SK-N-SH treated with all-trans-retinoic acid at 6 μM for 48 hours (cell line): Measurements from ENCODE around the gene MFAP4.

Source experiments
- ATAC-seq: fragments of 200-7000 bp; cut with Tn5 transposase; 3 replicates; pipeline ENCODE4 v1.9.1; 2020; ENCODE audit warnings: mild to moderate bottlenecking, moderate library complexity
- ARNTL ChIP-seq: fragments of 450-650 bp; formaldehyde crosslinking; IDR thresholded peaks from 2 replicates; pipeline ENCODE4 v1.5.0; 2020; ENCODE audit warnings: low read depth, mild to moderate bottlenecking, moderate library complexity, borderline replicate concordance
- BACH2 ChIP-seq: fragments of 250-450 bp; sonication (Bioruptor Pico); IDR thresholded peaks from 2 replicates; pipeline ENCODE4 v1.9.0; 2021; ENCODE audit warnings: mild to moderate bottlenecking, borderline replicate concordance
- CREB5 ChIP-seq: fragments of 250-450 bp; sonication (Bioruptor Pico); IDR thresholded peaks from 2 replicates; pipeline ENCODE4 v1.5.1; 2020; ENCODE audit warnings: low read depth, mild to moderate bottlenecking, moderate library complexity
- ESRRG ChIP-seq: fragments of 250-450 bp; sonication (Bioruptor Pico); IDR thresholded peaks from 2 replicates; pipeline ENCODE4 v1.6.1; 2021; ENCODE audit warnings: mild to moderate bottlenecking
- GLIS3 ChIP-seq: fragments of 250-450 bp; sonication (Bioruptor Pico); IDR thresholded peaks from 2 replicates; pipeline ENCODE4 v1.5.0; 2020; ENCODE audit warnings: mild to moderate bottlenecking, moderate library complexity
- ISL1 ChIP-seq: fragments of 250-450 bp; sonication (Bioruptor Pico); IDR thresholded peaks from 2 replicates; pipeline ENCODE4 v2.1.2; 2022; ENCODE audit warnings: mild to moderate bottlenecking, moderate library complexity
- PATZ1 ChIP-seq: fragments of 250-450 bp; sonication (Bioruptor Pico); IDR thresholded peaks from 2 replicates; pipeline ENCODE4 v1.8.0; 2020; ENCODE audit warnings: mild to moderate bottlenecking, moderate library complexity, borderline replicate concordance
- POU6F1 ChIP-seq: fragments of 250-450 bp; sonication (Bioruptor Pico); IDR thresholded peaks from 2 replicates; pipeline ENCODE4 v1.8.0; 2021; ENCODE audit warnings: low read depth, mild to moderate bottlenecking, moderate library complexity, borderline replicate concordance
- PPARA ChIP-seq: fragments of 250-450 bp; sonication (Bioruptor Pico); IDR thresholded peaks from 2 replicates; pipeline ENCODE4 v1.5.0; 2020; ENCODE audit warnings: mild to moderate bottlenecking, borderline replicate concordance
- SNAI2 ChIP-seq: fragments of 250-450 bp; sonication (Bioruptor Pico); IDR thresholded peaks from 2 replicates; pipeline ENCODE4 v1.5.0; 2020; ENCODE audit warnings: mild to moderate bottlenecking, moderate library complexity
- TCF4 ChIP-seq: fragments of 250-450 bp; sonication (Bioruptor Pico); IDR thresholded peaks from 2 replicates; pipeline ENCODE4 v1.8.0; 2021; ENCODE audit warnings: mild to moderate bottlenecking, moderate library complexity, borderline replicate concordance
- TSHZ2 ChIP-seq: fragments of 250-450 bp; sonication (Bioruptor Pico); IDR thresholded peaks from 2 replicates; pipeline ENCODE4 v1.5.0; 2020; ENCODE audit warnings: mild to moderate bottlenecking, moderate library complexity
- ZC3H10 ChIP-seq: fragments of 250-450 bp; sonication (Bioruptor Pico); IDR thresholded peaks from 2 replicates; pipeline ENCODE4 v1.5.1; 2021; ENCODE audit warnings: mild to moderate bottlenecking, moderate library complexity
- ZFP30 ChIP-seq: fragments of 450-650 bp; formaldehyde crosslinking; IDR thresholded peaks from 2 replicates; pipeline ENCODE4 v1.5.0; 2022; ENCODE audit warnings: mild to moderate bottlenecking, moderate library complexity
- ZNF565 ChIP-seq: fragments of 450-650 bp; formaldehyde crosslinking; conservative IDR thresholded peaks from 2 replicates; pipeline ENCODE4 v1.5.0; 2020; ENCODE audit warnings: low read depth, mild to moderate bottlenecking, moderate library complexity
- ZNF70 ChIP-seq: fragments of 450-650 bp; formaldehyde crosslinking; IDR thresholded peaks from 2 replicates; pipeline ENCODE4 v1.5.0; 2020; ENCODE audit warnings: mild to moderate bottlenecking, moderate library complexity
- ZNF8 ChIP-seq: fragments of 450-650 bp; formaldehyde crosslinking; IDR thresholded peaks from 2 replicates; pipeline ENCODE4 v1.5.0; 2020; ENCODE audit warnings: mild to moderate bottlenecking, moderate library complexity

Gene MFAP4

GRCh38 chr17:19341211-19341631 is 45.8 kb downstream of the MFAP4 start:
- no peak for ATAC-seq
- TF ChIP-seq CREB5 (no peak), ZC3H10 (CRISPR knock-in tag) (no peak), PATZ1 (CRISPR knock-in tag) (no peak), SNAI2 (CRISPR knock-in tag) (no peak), POU6F1 (CRISPR knock-in tag) (no peak), PPARA (CRISPR knock-in tag) (no peak), ZNF565 (no peak), ARNTL (no peak), ZFP30 (CRISPR knock-in tag) (no peak), BACH2 (no peak)

- no peak for TF ChIP-seq SNAI2 (CRISPR knock-in tag)
- no peak for TF ChIP-seq ZC3H10 (CRISPR knock-in tag)
- TF ChIP-seq ESRRG (CRISPR knock-in tag): no peak
- no peak for TF ChIP-seq ZNF565
- no peak for TF ChIP-seq GLIS3
- no peak for TF ChIP-seq ZNF8 (CRISPR knock-in tag)
- no peak for TF ChIP-seq CREB5
- no peak for TF ChIP-seq TCF4 (CRISPR knock-in tag)
- no peak for TF ChIP-seq POU6F1 (CRISPR knock-in tag)
- TF ChIP-seq ARNTL: no peak
- no peak for TF ChIP-seq PATZ1 (CRISPR knock-in tag)
- no peak for TF ChIP-seq ISL1 (CRISPR knock-in tag)
- no peak for TF ChIP-seq ZNF70 (CRISPR knock-in tag)
- no peak for ATAC-seq
Measured at GRCh38 chr17:19339341-19339815, 47.6 kb downstream of the MFAP4 start.

GRCh38 chr17:19338031-19338990 is 48.7 kb downstream of the MFAP4 start:
- peak; percentile 70 for ATAC-seq
- no peak for TF ChIP-seq TSHZ2 (CRISPR knock-in tag)
